PC-3 (cell line): ENCODE data around the gene TMEM97. TPM values are rescaled to one million over a fixed set of nuclear protein-coding genes. Genes with fewer than 3 reads are reported as not detected.
A peak's percentile ranks its signal among the peaks of the same experiment; 100 is the strongest.

Experiments used
- ATAC-seq: fragments of 200-7000 bp; cut with Tn5 transposase; 2 replicates; pipeline ENCODE4 v1.9.1; 2020; ENCODE audit warnings: mild to moderate bottlenecking, moderate library complexity
- Bru-seq: library from RNA; stranded (reverse); fragments of 400-500 nt; gene quantifications from one replicate; lab custom pipeline; 2021; lab: Mats Ljungman, UMichigan
- BruChase-seq, 2 experiments: library from RNA; stranded (reverse); fragments of 400-500 nt; gene quantifications; one replicate each; lab custom pipeline; 2021; lab: Mats Ljungman, UMichigan
- BruUV-seq: library from RNA; stranded (reverse); fragments of 400-500 nt; replicated peaks from 2 replicates; lab custom pipeline; 2021; lab: Mats Ljungman, UMichigan
- CTCF ChIA-PET: fragments of 300-600 bp; sonication (Branson Sonifier 250); formaldehyde crosslinking; loops from one replicate; lab custom pipeline; 2022; ENCODE audit warnings: antibody characterized with exemption; lab: Charles Lee
- POLR2A ChIA-PET: fragments of 300-600 bp; sonication (Branson Sonifier 250); formaldehyde crosslinking; loops from one replicate; lab custom pipeline; 2022; ENCODE audit warnings: antibody characterized with exemption; ENCODE audit not compliant: unreplicated experiment; lab: Charles Lee
- DNase-seq: peaks from one replicate; pipeline ENCODE4 v3.0.0-alpha.2; 2015
- H2AFZ ChIP-seq: fragments of 300-600 bp; sonication (generic); 2 replicates; pipeline ENCODE4 v1.6.0; 2016; ENCODE audit warnings: antibody characterized with exemption, low read length
- H3F3A ChIP-seq: fragments of 300-600 bp; sonication (generic); one replicate; pipeline ENCODE4 v1.6.0; 2017; ENCODE audit warnings: antibody characterized with exemption, low read length, control low read depth, mild to moderate bottlenecking; ENCODE audit not compliant: unreplicated experiment
- H3K27ac ChIP-seq: fragments of 300-600 bp; sonication (generic); 2 replicates; pipeline ENCODE4 v1.5.1; 2016; ENCODE audit warnings: mild to moderate bottlenecking, low read length
- H3K27me3 ChIP-seq: fragments of 300-600 bp; sonication (generic); 2 replicates; pipeline ENCODE4 v1.6.1; 2016; ENCODE audit warnings: low read length, mixed read lengths
- H3K36me3 ChIP-seq: fragments of 300-600 bp; sonication (generic); 2 replicates; pipeline ENCODE4 v1.6.1; 2016; ENCODE audit warnings: low read depth, mixed run types, low read length, mixed read lengths
- H3K4me1 ChIP-seq: fragments of 300-600 bp; sonication (generic); 2 replicates; pipeline ENCODE4 v1.5.1; 2016; ENCODE audit warnings: low read length; ENCODE audit not compliant: insufficient read depth
- H3K4me2 ChIP-seq: fragments of 300-600 bp; sonication (generic); 2 replicates; pipeline ENCODE4 v1.6.0; 2016; ENCODE audit warnings: low read length
- H3K4me3 ChIP-seq: fragments of 300-600 bp; sonication (generic); 2 replicates; pipeline ENCODE4 v1.5.1; 2016; ENCODE audit warnings: mild to moderate bottlenecking, low read length, mixed read lengths
- H3K79me2 ChIP-seq: fragments of 300-600 bp; sonication (generic); 2 replicates; pipeline ENCODE4 v1.6.1; 2017; ENCODE audit warnings: low read length, mixed read lengths
- H3K9ac ChIP-seq: fragments of 300-600 bp; sonication (generic); 2 replicates; pipeline ENCODE4 v1.6.0; 2016; ENCODE audit warnings: mild to moderate bottlenecking, low read length
- H3K9me2 ChIP-seq: fragments of 300-600 bp; sonication (generic); replicated peaks from 2 replicates; pipeline ENCODE4 v1.6.1; 2016; ENCODE audit warnings: mixed run types, low read length, mixed read lengths
- H3K9me3 ChIP-seq: fragments of 300-600 bp; sonication (generic); 2 replicates; pipeline ENCODE4 v1.6.1; 2016; ENCODE audit warnings: low read length, mixed read lengths
- H4K20me1 ChIP-seq: fragments of 300-600 bp; sonication (generic); 2 replicates; pipeline ENCODE4 v1.6.1; 2016; ENCODE audit warnings: low read length, mixed read lengths
- CTCF ChIP-seq: fragments of 300-600 bp; sonication (generic); conservative IDR thresholded peaks from 2 replicates; pipeline ENCODE4 v1.5.1; 2017; ENCODE audit warnings: antibody characterized with exemption, low read depth, mild to moderate bottlenecking, low read length
- EZH2 ChIP-seq: fragments of 300-600 bp; sonication (generic); IDR thresholded peaks from one replicate; pipeline ENCODE4 v1.6.1; 2017; ENCODE audit warnings: antibody characterized with exemption, mild to moderate bottlenecking, low read length; ENCODE audit not compliant: unreplicated experiment
- EZH2phosphoT487 ChIP-seq: fragments of 300-600 bp; sonication (generic); IDR thresholded peaks from 2 replicates; pipeline ENCODE4 v1.6.1; 2018; ENCODE audit warnings: mild to moderate bottlenecking, antibody characterized with exemption, low read length, borderline replicate concordance
- intact Hi-C: fragments of 100-400 bp; cut with micrococcal nuclease; formaldehyde crosslinking; loops from 2 replicates; pipeline ENCODE4 v1.9.0; 2023
- long read RNA-seq: library from polyadenylated mRNA; unstranded; transcript quantifications from one replicate; pipeline ENCODE4 v2.0.0, GENCODE V29; 2021; ENCODE audit not compliant: unreplicated experiment
- total RNA-seq: library from RNA; depleted of rRNA; stranded (reverse); fragments of >200 nt; gene quantifications from 2 replicates; pipeline ENCODE4 v1.2.3, GENCODE V29; 2014; rRNA removed

TMEM97 gene
- total RNA-seq (30.3 and 40.5 TPM in 2 replicates), Bru-seq, nascent RNA (percentile 52 among the genes with signal in this experiment), BruChase-seq, experiment 1, labeled RNA remaining after a 6-hour chase (percentile 80 among the genes with signal in this experiment), BruChase-seq, experiment 2, labeled RNA remaining after a 2-hour chase (percentile 54 among the genes with signal in this experiment)
- long read RNA-seq, transcript TMEM97-201 (3 exons, 2,568 nt), result major isoform, 16 of 23 reads
- long read RNA-seq, partial matches to known transcripts, result 5 of 23 reads
- long read RNA-seq, other reads (novel, unspliced or antisense), result 2 of 23 reads

- H3F3A ChIP-seq, result no peaks in the 10 kb centered on the region
- H3K4me3 ChIP-seq, result peak within 1 kb of the TSS; percentile 73
- peaks cover 43% of the 10 kb centered on the region for H3K4me1 ChIP-seq
- ChIA-PET CTCF (interaction anchor here (0.5 kb wide), 1 partner anchor 10 kb away, joined by 4 read pairs; no protein-coding TSS in a partner anchor), POLR2A (interaction anchor here (0.6 kb wide), 2 partner anchors 41 to 426 kb away, joined by 3 read pairs; partner anchors contain the start of gene LYRM9)
- H3K9me2 ChIP-seq, result no peaks in the 10 kb centered on the region
- H3K9me3 ChIP-seq, result no peaks in the 10 kb centered on the region
- no TSS peak for BruUV-seq
- H3K36me3 ChIP-seq, result no peaks in the 10 kb centered on the region
- TF ChIP-seq CTCF (0 out of 2 replicates have a peak, but pooled peaks have one; percentile 9), EZH2 (no peak)
- H3K9ac ChIP-seq, result peak within 1 kb of the TSS; percentile 82
- H2AFZ ChIP-seq, result peak within 1 kb of the TSS; percentile 92
- peak within 1 kb of the TSS; percentile 5; the same call in 1 of the 2 replicates for H3K27ac ChIP-seq
- H3K79me2 ChIP-seq, result peaks cover 49% of the 10 kb centered on the region
- peak within 1 kb of the TSS; percentile 86 for H3K4me2 ChIP-seq
- DNase-seq, result peak; percentile 94
- peak; percentile 97 for ATAC-seq
- no peaks in the 10 kb centered on the region for H3K27me3 ChIP-seq
- H4K20me1 ChIP-seq, result no peaks in the 10 kb centered on the region
- intact Hi-C loops, result loop anchor here (10.0 kb wide), 1 partner anchor 64 kb away; no protein-coding TSS in a partner anchor
Measured at GRCh38 chr17:28318759-28319597, at the start of gene TMEM97. TMEM97 (plus strand) TSS chr17:28319200; CDS start chr17:28319240, 40 bp downstream.

DNA sequence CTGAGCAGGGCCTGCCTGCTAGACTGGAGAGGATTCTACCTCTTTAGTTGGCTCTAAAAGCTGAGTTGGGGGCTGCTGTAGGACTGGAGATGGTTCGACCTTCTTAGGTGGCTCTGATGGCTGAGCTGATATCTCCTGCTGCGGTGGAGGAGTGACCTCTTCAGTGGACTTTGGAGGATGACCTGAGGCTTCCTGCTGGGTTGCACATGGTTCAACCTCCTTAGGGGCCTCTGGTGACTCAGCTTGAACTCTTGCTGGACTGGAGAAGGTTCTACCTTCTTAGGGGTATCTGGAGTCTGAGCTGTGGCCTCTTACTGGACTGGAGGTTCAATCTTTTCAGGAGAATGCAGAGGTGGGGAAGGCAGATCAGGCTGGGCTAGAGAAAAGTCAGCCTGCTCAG is 48.9 kb upstream of the TMEM97 start:
- Histone ChIP-seq H3K27ac (no peak overlapping the region), H4K20me1 (no peaks in the 10 kb centered on the region), H3K9me3 (no peaks in the 10 kb centered on the region), H3K36me3 (no peaks in the 10 kb centered on the region), H3K9ac (no peak overlapping the region), H3K4me2 (no peak overlapping the region), H3F3A (no peaks in the 10 kb centered on the region), H3K4me1 (no peaks in the 10 kb centered on the region), H2AFZ (no peak overlapping the region), H3K9me2 (no peaks in the 10 kb centered on the region), H3K4me3 (no peak overlapping the region), H3K27me3 (no peaks in the 10 kb centered on the region), H3K79me2 (no peaks in the 10 kb centered on the region)
- ChIA-PET CTCF (no interaction called here), POLR2A (no interaction called here)
- no TSS peak for BruUV-seq
- TF ChIP-seq CTCF (no peak), EZH2phosphoT487 (no peak), EZH2 (no peak)
- DNase-seq (no peak), ATAC-seq (no peak)
- intact Hi-C loops, result no loop called here
